ENCODE results near the gene NTN5. TPM values are rescaled to one million over a fixed set of nuclear protein-coding genes. Genes with fewer than 3 reads are reported as not detected.

NTN5 gene
- total and polyA plus RNA-seq, 2 of the 4 experiments (the other 2 are of a cell fraction) = 0.19 TPM; not detected in 1

- intact Hi-C loops (cut with micrococcal nuclease) = no loop called here
- dilution Hi-C loops (cut with HindIII; ENCODE audit: low sequenced_read_pairs, unreplicated experiment) = no loop called here
- POLR2A ChIA-PET (ENCODE audit: unreplicated experiment) = no interaction called here
Measured at GRCh38 chr19:48663667-48664066, 9.2 kb downstream of the NTN5 start.

More at GRCh38 chr19:48663667-48664066, 9.2 kb downstream of the NTN5 start:
- H2BK5ac ChIP-seq (ENCODE audit: low read depth, low read length, poor library complexity, severe bottlenecking) = no peak overlapping the region
- in situ Hi-C loops (cut with MboI; ENCODE audit: low sequenced_read_pairs) = no loop called here
- H3K4me1 ChIP-seq (ENCODE audit: control insufficient read depth, insufficient read depth, low read length) = no peaks in the 10 kb centered on the region
- peak overlapping the region; percentile 39 for H2AK9ac ChIP-seq (replicated peaks; ENCODE audit: low read depth, low read length, poor library complexity)
- no peak overlapping the region for H3K9ac ChIP-seq (ENCODE audit: low read depth, low read length)
- no peak overlapping the region for H3K4me3 ChIP-seq (ENCODE audit: insufficient read depth, low read depth, low read length)
- no peak overlapping the region for H2BK20ac ChIP-seq (ENCODE audit: low read depth, low read length)
- 81% methylated on average over 3 of the region's 4 CpGs; no CpG with 5 or more reads in 1 of the 2 experiments for WGBS, 2 experiments (ENCODE audit: extremely low coverage in 2 of 2, insufficient read length in 1 of 2)
- H3K79me1 ChIP-seq (ENCODE audit: low read depth in 1 of 2, low read length in 2 of 2) = no peaks in the 10 kb centered on the region
- CTCF ChIA-PET = no interaction called here
- no peak overlapping the region for H2AK5ac ChIP-seq (ENCODE audit: low read depth, low read length)
- no peak overlapping the region for H3K4me2 ChIP-seq (ENCODE audit: low read depth, low read length)
- no peak overlapping the region for H4K5ac ChIP-seq (ENCODE audit: low read depth, low read length)
- H3K36me3 ChIP-seq (ENCODE audit: control insufficient read depth, insufficient read depth, low read length) = no peaks in the 10 kb centered on the region
- H2BK15ac ChIP-seq (ENCODE audit: low read depth, low read length) = no peak overlapping the region
- no TSS peak for BruUV-seq (replicated peaks)
- no peak overlapping the region for H3K27ac ChIP-seq (ENCODE audit: insufficient read depth, low read length)
- no peak overlapping the region for H3K14ac ChIP-seq (replicated peaks; ENCODE audit: low read depth, low read length)
- no peak overlapping the region for H3K56ac ChIP-seq (ENCODE audit: extremely low read depth, insufficient read depth, low read length)
- H3K27me3 ChIP-seq (ENCODE audit: control insufficient read depth, insufficient read depth, low read length) = peaks cover 2% of the 10 kb centered on the region
- H3K23ac ChIP-seq (ENCODE audit: low read depth, low read length) = no peak overlapping the region
- H3K9me3 ChIP-seq (ENCODE audit: control insufficient read depth, insufficient read depth, low read length) = no peaks in the 10 kb centered on the region
- no peaks in the 10 kb centered on the region for H4K20me1 ChIP-seq (ENCODE audit: insufficient read depth, low read length)
- H3K9me1 ChIP-seq (ENCODE audit: insufficient read depth, low read length) = no peaks in the 10 kb centered on the region
- no peak overlapping the region for H2AFZ ChIP-seq (replicated peaks; ENCODE audit: low read length, poor library complexity)
- no peak for TF ChIP-seq RCOR1 (IDR thresholded peaks at IDR 0.05; ENCODE audit: insufficient replicate concordance, low read length)
- no peak for TF ChIP-seq MAZ (IDR thresholded peaks at IDR 0.05; ENCODE audit: borderline replicate concordance, low read depth, low read length)
- TF ChIP-seq FOS (IDR thresholded peaks at IDR 0.05; ENCODE audit: low read depth, low read length) = no peak
- no peak for TF ChIP-seq NFE2L2 (IDR thresholded peaks at IDR 0.05; ENCODE audit: low read depth, low read length)
- TF ChIP-seq CTCF (conservative IDR thresholded peaks at IDR 0.05; ENCODE audit: low read depth, low read length) = no peak
- TF ChIP-seq RFX5 (IDR thresholded peaks at IDR 0.05; ENCODE audit: low read depth, low read length) = no peak
- TF ChIP-seq ELK1 (IDR thresholded peaks at IDR 0.05; ENCODE audit: borderline replicate concordance, low read depth, low read length) = no peak
- no peak for TF ChIP-seq CEBPB (IDR thresholded peaks at IDR 0.05; ENCODE audit: low read depth, low read length)
- no peak for TF ChIP-seq BHLHE40 (IDR thresholded peaks at IDR 0.05; ENCODE audit: low read depth, low read length)
- TF ChIP-seq SMC3 (IDR thresholded peaks at IDR 0.05; ENCODE audit: low read depth, low read length) = no peak
- no peak overlapping the region for H3K4ac ChIP-seq (ENCODE audit: low read depth, low read length)
- no peak overlapping the region for H4K91ac ChIP-seq (ENCODE audit: insufficient read depth, low read depth, low read length)
- H2BK120ac ChIP-seq (ENCODE audit: low read depth, low read length) = no peak overlapping the region
- DNase-seq (no peak), ATAC-seq (ENCODE audit: low read depth) (no peak)
- H3K18ac ChIP-seq (ENCODE audit: low read depth, low read length) = no peak overlapping the region
- H4K8ac ChIP-seq (ENCODE audit: low read depth in 2 of 2, low read length in 2 of 2) = no peak overlapping the region

Data from IMR-90 (cell line).